Measurements from ENCODE around the gene CAP1. TPM values are rescaled to one million over a fixed set of nuclear protein-coding genes. Genes with fewer than 3 reads are reported as not detected.

The CAP1 gene
- total and polyA plus RNA-seq, 10 of the 15 experiments (the other 5 are each of a cell fraction or from before 2014, with no cell fraction given), result 360 to 500 (median 431) TPM

GRCh38 chr1:40039757-40040510 lies 595 bp upstream of the CAP1 start (continued):
- TF ChIP-seq ZBTB11 (CRISPR knock-in tag; IDR thresholded peaks at IDR 0.05) (no peak), YY1 (IDR thresholded peaks at IDR 0.05; ENCODE audit: low read depth, low read length) (no peak), GATAD2B (conservative IDR thresholded peaks at IDR 0.05; ENCODE audit: low read depth) (peak; percentile 84), POLR2A (IDR thresholded peaks at IDR 0.05; ENCODE audit: low read depth, low read length) (peak; percentile 96), STAT1 (conservative IDR thresholded peaks at IDR 0.05) (0 out of 2 replicates have a peak, but pooled peaks have one; percentile 40), FOXM1 (IDR thresholded peaks at IDR 0.05; ENCODE audit: low read depth, low read length) (no peak), CHD2 (IDR thresholded peaks at IDR 0.05; ENCODE audit: borderline replicate concordance, low read depth, low read length) (no peak), JUND (IDR thresholded peaks at IDR 0.05; ENCODE audit: low read depth, low read length) (no peak), IKZF1 (conservative IDR thresholded peaks at IDR 0.05) (peak; percentile 69), ZNF274 (IDR thresholded peaks at IDR 0.05; ENCODE audit: insufficient read depth, insufficient read length) (no peak), HDAC6 (IDR thresholded peaks at IDR 0.05; ENCODE audit: unreplicated experiment) (no peak), ELK1 (IDR thresholded peaks at IDR 0.05; ENCODE audit: low read depth, low read length) (peak; percentile 99), RAD21 (IDR thresholded peaks at IDR 0.05; ENCODE audit: insufficient read depth, low read depth, low read length) (no peak), CREM (IDR thresholded peaks at IDR 0.05; ENCODE audit: low read depth) (peak; percentile 38; the same call in 1 of the 2 replicates), IRF5 (IDR thresholded peaks at IDR 0.05; ENCODE audit: borderline replicate concordance) (no peak), ASH2L (IDR thresholded peaks at IDR 0.05; ENCODE audit: borderline replicate concordance, low read depth) (no peak), MTA3 (IDR thresholded peaks at IDR 0.05; ENCODE audit: borderline replicate concordance, low read length) (no peak; the same call in 1 of the 2 replicates), SUPT20H (IDR thresholded peaks at IDR 0.05; ENCODE audit: borderline replicate concordance, control insufficient read depth, low read depth, low read length) (no peak), TAF1 (IDR thresholded peaks at IDR 0.05; ENCODE audit: borderline replicate concordance, low read depth, low read length) (peak; percentile 81), BMI1 (IDR thresholded peaks at IDR 0.05; ENCODE audit: borderline replicate concordance) (no peak), MEF2A (IDR thresholded peaks at IDR 0.05; ENCODE audit: insufficient read depth, low read depth, low read length) (0 out of 2 replicates have a peak, but pooled peaks have one; percentile 33)
